Measurements from ENCODE around the gene SLAMF7.
"Not testable (repeated sequence)": the region's sequence is repeated elsewhere in the genome, so short reads cannot be mapped to it uniquely, and the experiment has no call there.

Gene SLAMF7, protein sequence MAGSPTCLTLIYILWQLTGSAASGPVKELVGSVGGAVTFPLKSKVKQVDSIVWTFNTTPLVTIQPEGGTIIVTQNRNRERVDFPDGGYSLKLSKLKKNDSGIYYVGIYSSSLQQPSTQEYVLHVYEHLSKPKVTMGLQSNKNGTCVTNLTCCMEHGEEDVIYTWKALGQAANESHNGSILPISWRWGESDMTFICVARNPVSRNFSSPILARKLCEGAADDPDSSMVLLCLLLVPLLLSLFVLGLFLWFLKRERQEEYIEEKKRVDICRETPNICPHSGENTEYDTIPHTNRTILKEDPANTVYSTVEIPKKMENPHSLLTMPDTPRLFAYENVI

DNA sequence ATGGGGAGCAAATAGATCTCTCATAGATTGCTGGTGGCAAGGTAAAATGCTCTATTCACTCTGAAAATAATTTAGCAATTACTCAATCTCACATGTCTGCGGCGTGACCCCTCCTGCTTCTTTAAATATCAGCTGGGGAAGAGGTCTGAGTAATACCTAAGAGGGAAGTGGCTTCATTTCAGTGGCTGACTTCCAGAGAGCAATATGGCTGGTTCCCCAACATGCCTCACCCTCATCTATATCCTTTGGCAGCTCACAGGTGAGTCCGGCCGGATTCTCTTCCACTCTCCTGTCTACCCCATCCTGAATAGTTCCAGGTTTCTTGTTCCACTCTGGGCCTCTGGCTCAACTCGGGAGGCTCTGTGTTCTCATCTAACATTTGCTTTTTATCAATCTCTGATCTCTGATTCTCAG lies at the start of gene SLAMF7:
Gene SLAMF7 (plus strand): TSS at position 150 of the 414 bp plus-strand sequence. CDS start 55 bp downstream, at position 205.
- peak; percentile 25 for DNase-seq (ENCODE audit: low spot score)

DNA sequence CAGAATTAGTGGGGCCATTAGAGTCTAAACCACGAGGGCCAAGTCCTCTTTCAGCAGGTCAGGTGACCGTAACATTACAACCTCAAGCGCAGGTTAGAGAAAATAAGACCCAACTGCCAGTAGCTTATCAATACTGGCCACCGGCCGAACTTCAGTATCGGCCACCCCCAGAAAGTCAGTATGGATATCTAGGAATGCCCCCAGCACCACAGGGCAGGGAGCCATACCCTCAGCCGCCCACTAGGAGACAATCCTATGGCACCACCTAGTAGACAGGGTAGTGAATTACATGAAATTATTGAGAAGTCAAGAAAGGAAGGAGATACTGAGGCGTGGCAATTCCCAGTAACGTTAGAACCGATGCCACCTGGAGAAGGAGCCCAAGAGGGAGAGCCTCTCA lies 46.7 kb upstream of the SLAMF7 start:
- DNase-seq (ENCODE audit: low spot score), result not testable (repeated sequence)

DNA sequence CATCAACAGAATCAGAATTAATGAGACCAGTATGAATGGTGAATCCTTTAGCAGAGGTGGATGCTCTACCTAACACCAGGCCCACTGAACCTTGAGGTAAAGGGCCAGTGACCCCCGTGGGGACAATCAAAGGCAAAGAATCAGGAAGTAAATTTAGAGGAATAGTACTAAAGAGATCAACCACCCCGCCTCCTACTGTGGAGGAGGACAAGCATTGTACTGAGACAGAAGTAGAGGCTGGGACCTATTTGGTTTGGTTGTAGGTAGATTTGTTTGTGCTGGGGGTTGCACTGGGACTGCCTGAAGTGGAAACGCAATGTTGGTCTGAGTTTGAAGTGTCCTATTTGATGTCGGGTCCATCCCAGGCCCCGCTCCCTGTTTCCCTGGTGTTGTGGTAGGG lies 36.9 kb upstream of the SLAMF7 start:
- no peak for DNase-seq (ENCODE audit: low spot score)

DNA sequence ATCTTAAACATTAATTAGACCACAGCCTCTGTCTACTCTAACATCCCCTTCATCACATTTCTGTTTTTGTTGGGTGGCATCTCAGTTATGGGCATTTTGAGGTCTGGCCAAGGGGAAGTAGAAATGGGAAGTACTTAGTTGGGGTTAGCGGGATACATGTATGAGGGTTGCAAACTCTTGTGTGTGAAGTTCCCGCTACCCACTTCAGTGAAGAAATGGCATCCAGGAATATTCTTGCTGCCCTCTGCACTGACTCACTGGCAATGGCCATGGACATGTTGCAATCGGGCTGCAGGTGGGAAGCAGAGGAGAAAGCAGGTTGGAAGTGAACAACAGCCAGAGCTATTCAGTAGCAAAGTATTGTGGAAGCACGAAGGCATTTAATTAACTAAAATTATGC lies 34.8 kb upstream of the SLAMF7 start:
- DNase-seq (ENCODE audit: low spot score), result no peak

DNA sequence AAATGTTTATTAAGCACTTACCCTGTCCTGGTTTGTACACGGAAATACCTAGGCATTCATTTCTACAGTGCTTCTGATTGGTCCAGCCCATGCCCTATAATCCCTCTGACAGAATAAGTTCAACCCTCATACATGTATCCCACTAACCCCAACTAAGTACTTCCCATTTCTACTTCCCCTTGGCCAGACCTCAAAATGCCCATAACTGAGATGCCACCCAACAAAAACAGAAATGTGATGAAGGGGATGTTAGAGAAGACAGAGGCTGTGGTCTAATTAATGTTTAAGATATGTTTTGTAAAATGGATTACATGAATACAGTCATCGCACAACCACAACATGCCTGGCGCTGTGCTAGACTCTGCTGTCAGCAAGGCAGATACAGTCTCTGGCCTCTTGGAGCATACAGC lies 33.8 kb upstream of the SLAMF7 start:
- not testable (repeated sequence) for DNase-seq (ENCODE audit: low spot score)

DNA sequence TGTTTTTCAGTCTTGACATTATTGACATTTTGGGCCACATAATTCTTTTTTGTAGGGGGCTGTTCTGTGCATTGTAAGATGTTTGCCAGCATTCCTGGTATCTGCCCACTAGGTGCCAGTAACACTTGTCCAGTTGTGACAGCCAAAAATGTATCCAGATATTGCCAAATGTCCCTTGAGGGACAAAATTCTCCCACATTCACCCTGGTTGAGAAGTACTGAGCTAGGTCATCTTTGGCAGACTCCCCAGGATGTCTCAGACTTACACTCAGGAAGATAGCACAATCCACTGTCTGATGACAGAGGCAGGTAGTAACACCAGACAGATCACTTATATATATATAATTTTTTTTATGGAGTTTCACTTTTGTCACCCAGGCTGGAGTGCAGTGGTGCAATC lies 33.3 kb upstream of the SLAMF7 start:
- DNase-seq (ENCODE audit: low spot score), result no peak

DNA sequence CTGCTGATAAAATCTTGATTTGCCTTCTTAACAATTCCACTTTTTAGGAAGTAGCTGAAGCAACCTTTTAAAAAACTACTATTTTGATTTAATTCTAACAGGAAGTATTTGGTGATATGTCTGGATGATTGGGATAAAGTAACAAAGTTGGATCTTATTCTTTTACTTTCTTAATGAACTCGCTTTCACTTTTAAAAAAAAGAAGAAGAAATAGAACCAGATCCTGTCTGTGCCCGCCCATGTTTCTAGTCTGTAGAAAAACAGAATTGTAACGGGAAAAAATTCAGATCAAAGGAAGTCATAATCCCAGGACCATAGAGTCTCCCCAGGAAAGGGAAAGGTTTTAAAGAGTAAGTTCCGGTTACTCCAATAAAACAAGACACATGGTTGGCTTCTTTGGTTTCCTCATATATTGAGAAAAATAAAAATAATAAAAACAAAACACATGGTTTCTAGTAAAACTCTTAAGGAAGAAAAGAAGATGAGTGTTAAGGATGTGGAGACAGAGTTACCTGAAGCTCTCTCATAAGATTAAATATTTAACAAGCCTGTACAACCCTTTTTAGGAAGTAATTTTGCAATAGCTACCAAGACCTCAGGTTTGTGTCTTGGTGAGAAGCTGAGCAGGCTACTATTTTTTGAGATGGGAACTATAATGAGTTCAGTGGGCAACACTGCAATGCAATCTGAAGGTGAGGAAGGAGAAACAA lies 32.4 kb upstream of the SLAMF7 start:
- no peak for DNase-seq (ENCODE audit: low spot score)

DNA sequence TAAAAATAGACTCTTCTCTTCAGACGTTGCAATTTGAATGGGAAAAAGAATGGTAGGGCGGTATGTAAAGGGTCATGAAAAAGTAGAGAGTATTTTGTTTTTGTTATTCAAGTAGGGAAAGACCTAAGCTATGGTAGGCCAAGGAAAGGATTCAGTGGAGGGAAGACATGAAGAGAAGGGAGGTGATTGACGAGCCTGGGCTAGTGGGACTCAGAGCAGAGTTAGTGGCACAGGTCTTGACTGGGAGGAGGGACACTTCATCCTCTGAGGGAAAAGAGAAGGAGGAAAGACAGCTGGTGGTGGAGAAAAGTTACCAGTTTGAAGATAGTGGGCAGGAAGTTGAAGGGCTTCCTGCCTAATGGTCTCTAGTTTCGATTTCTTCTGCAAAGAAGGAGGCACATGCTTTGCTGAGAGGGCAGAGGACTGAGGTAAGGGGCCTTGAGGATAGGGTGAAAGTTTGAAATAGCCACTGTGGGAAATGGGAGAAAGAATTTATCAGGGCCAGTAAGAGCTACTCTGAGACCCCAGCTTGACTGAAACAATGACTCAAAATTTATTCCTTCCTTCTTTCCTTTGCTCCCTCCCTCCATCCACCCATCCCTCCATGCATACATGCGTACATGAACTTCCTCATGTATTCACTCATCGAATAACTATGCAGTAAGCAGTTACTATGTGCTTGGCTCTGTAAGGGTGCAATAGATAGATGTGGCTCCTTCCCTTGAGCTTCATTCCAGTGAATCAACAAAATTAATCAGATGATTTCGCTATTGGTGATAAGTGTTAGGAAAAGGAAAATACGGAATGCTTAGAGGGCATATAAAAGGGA lies 31.6 kb upstream of the SLAMF7 start:
- DNase-seq (ENCODE audit: low spot score), result no peak

DNA sequence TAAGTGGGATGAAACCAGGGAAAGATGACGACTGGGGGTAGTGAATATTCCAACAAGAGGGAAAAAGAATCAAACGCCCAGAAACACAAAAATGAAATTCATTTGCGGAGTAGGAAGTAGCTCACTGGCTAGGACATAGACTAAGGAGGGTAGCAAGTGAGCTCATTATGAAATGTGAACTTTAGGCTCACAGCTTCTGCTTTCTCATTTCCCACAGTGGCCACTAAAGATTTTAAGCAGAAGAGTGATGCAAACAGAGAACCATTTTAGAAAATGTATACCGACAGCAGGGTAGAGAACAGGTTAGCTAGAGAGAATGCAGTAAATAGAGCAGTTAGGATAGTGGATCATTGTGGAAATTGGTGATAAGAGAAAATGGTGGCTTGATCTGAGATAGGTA lies 30.9 kb upstream of the SLAMF7 start:
- no peak for DNase-seq (ENCODE audit: low spot score)

DNA sequence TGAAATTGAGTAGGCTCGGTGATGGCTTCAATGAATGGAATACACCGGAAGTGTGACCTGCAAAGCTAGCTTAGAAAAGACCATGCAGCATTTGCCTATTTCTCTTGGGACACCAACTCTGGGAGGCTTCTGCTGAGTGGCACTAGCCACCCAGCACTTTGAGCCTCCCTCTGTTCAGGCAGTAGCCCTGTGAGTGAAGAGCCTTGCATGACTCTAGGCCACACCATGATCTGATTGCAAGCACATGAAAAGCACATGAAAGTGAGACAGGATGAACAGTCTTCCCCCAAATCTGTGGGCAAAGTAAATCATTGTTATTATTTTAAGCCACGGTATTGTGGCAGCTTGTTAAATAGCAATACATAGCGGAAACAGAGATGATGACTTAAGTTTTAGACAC lies 30.2 kb upstream of the SLAMF7 start:
- DNase-seq (ENCODE audit: low spot score), result no peak

DNA sequence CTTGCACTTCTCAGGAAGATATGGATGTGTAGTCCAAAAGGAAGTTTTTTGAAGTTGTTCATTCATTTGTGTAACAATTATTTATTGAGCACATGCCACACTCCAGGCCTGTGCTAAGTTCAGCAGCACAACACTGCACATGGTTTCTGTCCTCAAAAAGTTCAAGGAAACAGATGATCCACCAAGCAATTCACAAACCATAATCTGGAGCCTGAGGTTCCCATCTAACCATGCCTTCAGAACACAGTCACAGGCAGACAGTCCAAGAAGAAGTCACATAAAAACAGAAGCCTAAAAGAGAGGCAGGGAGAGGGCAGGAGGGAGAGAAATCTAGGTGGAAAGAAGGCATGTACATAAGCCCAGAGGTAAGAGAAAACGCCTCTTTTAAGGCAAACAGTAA lies 29.3 kb upstream of the SLAMF7 start:
- DNase-seq (ENCODE audit: low spot score), result no peak

DNA sequence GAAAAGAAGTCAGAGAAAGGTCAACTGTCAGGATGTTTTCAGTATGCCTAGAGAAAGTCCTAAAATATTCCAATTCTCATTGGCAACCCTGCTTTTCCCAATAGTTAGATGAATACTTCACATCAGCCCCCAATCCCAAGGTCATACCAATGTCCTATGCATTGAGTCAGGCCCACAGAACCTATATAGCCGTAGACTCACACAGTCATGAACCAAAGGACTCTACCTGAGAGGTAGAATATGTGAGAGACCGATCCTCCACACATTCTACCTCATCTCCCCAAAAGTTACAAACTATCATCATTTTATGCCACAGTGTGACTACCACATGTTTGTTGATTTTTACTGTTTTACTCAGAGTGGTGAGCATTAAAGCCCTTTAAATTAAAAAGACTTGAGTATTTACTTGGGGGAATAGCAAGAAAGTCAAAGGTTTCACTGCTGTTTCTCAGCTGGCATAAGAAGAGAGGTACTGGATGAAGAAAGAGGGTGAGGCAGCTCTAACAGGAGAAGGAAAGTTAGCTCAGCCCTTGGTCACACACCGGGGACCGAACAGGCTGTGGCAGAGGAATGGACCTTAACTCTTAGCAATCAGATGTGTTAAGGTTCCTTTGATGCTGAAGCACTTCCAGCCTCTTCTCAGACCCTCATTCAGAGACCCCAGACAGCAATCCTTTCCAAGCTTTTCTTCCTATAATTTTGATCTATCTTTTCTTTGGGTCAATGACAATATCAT lies 28.4 kb upstream of the SLAMF7 start:
- no peak for DNase-seq (ENCODE audit: low spot score)

DNA sequence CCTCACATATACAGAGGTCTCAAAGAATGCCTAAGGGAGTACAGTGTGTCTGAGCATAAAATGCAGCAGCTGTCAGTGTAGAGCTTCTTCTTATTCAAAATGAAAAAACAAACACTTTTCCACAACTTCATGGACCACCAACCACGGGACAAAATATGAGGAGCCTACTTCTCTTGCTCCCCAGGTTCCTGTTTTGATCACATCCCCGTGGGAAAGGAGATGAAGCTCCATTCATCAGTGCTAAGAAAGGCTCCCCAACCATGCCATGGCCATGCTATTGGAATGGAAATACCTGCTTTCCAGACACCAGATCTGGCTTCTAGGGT lies 27.8 kb upstream of the SLAMF7 start:
- no peak for DNase-seq (ENCODE audit: low spot score)

DNA sequence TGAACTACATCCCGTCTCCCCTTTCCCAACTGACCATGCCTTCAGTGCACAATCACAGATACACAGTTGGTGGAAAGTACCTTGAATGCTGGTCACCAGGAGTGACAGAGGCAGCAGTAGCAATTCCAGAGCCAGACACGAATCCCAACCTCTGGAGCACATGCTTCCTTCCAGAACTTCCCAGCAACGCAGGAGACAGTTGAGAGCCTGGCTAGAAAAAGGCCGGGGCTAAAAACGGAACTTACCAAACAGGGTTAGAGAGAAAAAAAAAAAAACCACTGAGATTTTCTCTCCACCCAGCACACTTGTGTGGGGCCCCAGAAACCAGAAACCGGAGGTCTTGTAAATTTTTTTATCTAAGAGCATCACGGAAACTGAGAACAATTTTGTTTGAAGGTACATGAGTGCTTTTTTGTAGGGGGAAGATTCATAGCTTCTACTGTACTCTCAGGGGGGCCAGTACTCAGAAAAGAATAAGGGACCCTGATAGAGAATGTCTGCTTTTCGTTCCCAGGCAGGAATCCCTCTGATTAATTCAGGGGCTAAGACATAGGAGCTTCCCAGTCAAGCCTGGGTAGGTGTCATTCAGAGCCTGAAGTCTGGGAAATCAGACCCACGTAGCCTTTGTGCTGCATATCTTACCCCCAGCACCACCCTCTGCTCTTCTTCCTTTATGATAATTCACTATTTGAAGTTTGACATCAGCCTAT lies 27.3 kb upstream of the SLAMF7 start, which contains the start of gene CD48:
Gene CD48 (minus strand): TSS at position 221 of the 710 bp plus-strand sequence. CDS start 59 bp downstream, at position 162.
- DNase-seq (ENCODE audit: low spot score), result no peak

DNA sequence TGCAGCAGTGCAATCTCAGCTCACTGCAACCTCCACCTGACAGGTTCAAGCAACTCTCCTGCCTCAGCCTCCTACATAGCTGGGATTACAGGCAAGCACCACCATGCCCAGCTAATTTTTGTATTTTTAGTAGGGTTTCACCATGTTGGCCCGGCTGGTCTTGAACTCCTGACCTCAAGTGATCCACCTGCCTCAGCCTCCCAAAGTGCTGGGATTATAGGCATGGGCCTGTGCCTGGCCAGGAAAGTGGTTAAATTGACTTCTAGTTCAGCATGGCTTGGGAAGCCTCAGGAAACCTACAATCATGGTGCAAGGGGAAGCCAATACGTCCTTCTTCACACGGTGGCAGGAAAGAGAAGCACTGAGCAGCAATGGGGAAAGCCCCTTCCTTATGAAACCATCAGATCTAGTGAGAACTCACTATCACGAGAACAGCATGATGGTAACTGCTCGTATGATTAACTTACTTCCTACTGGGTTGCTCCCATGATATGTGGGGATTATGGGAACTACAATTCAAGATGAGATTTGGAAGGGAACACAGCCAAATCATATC lies 26.4 kb upstream of the SLAMF7 start:
- not testable (repeated sequence) for DNase-seq (ENCODE audit: low spot score)

DNA sequence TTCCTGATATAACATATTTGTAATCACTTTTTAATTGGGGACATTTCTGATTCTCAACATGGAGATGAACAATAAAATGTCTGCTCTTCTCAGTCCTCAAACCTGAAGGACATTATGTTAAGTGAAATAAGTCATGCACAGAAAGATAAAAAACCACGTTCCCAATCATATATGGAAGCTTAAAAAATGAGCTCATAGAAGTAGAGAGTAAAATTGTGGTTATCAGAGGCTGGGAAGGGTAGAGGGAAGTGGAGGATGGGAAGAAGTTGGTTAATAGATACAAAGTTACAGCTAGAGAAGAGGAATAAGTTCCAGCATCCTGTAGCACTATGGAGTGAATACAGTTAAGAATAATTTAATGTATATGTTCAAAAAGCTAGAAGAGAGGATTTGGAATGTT lies 25.9 kb upstream of the SLAMF7 start:
- no peak for DNase-seq (ENCODE audit: low spot score)

DNA sequence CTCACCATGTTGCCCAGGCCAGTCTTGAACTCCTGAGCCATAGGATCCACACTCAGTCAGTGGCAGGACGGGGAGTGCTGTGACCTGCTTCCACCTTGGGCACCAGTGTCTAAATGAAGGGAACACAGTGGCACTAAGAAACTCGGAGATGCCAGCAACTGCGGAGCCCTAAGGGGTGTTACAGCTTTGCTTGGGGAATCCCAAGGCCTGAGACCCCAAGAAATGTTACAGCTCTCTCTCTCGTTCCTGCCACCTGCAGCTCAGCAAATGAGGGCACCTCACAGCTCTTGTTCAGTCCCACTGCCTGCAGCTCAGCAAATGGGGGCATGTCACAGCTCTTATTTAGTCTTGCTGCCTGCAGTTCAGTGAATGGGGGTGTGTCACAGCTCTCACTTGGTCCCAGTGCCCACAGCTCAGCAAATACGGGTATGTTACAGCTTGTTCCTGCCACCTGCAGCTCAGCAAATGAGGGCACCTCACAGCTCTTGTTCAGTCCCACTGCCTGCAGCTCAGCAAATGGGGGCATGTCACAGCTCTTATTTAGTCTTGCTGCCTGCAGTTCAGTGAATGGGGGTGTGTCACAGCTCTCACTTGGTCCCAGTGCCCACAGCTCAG lies 24.9 kb upstream of the SLAMF7 start:
- DNase-seq (ENCODE audit: low spot score), result not testable (repeated sequence)

DNA sequence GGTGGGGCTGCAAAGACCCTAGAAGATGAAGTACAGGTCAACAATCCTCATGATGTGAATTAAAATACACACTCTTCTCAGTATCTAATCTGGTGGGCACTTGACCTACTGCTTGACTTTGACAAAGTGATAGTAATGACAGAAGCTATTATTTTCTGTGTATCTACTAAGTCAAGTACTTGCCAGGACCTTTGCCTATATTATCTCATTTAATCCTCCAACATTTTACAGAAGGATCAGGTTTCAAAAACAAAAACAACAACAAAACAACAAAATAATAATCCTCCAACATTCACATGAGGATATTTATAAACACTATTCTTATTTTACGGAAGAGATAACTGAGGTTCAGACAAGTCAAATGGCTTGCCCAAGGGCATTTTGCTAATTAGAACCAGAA lies 23.0 kb upstream of the SLAMF7 start:
- no peak for DNase-seq (ENCODE audit: low spot score)

DNA sequence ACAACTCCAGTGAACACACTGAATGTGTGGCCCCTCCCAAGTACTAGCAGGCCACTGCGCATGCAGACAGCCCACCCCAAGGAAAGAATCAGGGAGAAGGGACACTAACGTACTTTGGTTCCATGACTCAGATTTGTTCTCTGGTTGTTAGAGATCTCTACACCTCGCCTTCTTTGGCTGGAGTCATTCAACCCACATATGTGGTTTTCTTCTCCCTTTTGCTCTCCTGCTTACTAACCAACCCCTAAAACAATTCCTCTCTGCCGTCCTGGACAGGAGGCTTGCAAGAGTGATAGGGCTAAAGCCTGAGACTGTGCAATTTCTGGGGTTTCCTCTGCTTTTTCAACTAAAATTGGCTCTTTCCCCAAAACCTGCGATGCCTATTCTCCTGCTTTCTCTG lies 21.7 kb upstream of the SLAMF7 start:
- DNase-seq (ENCODE audit: low spot score), result no peak

DNA sequence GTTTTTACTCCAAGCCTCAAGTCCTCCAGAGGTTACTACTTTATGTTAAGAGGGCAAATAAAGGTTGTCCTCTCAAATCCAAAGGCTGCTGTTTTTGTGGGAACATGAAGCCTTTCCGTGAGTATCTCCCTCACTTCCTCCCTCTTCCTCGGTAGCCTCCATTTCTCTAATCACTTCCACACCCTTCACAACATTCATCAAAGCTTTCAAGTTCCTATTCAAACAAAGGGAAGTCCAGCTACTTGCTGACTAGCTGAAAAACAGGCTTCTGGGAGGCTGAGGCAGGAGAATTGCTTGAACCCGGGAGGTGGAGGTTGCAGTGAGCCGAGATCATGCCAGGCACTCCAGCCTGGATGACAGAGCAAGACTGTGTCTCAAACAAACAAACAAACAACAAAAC lies 20.8 kb upstream of the SLAMF7 start:
- DNase-seq (ENCODE audit: low spot score), result no peak

Measured in kidney tubule cell (primary cell).